WERI-Rb-1 (cell line): Measurements from ENCODE around the gene C10orf143.
"Not testable (repeated sequence)": the region's sequence is repeated elsewhere in the genome, so short reads cannot be mapped to it uniquely, and the experiment has no call there.

Experiments
- DNase-seq: peaks from one replicate; pipeline ENCODE4 v3.0.0-alpha.2; 2020
- H3K27ac ChIP-seq: fragments of 250-450 bp; sonication (Bioruptor Pico); 2 replicates; pipeline ENCODE4 v1.5.1; 2020; ENCODE audit warnings: mild to moderate bottlenecking, moderate library complexity
- H3K27me3 ChIP-seq: fragments of 250-450 bp; sonication (Bioruptor Pico); 2 replicates; pipeline ENCODE4 v1.5.1; 2021; ENCODE audit warnings: mild to moderate bottlenecking, low read depth, moderate library complexity; ENCODE audit not compliant: insufficient read depth, severe bottlenecking
- H3K36me3 ChIP-seq: fragments of 250-450 bp; sonication (Bioruptor Pico); 2 replicates; pipeline ENCODE4 v1.5.1; 2020; ENCODE audit warnings: mild to moderate bottlenecking, moderate library complexity
- H3K4me3 ChIP-seq: 2 replicates; pipeline ENCODE4 v1.5.1; 2011; ENCODE audit warnings: low read depth, mild to moderate bottlenecking, control low read depth, low read length
- H3K9me3 ChIP-seq: fragments of 250-450 bp; sonication (Bioruptor Pico); 2 replicates; pipeline ENCODE4 v1.5.1; 2021; ENCODE audit warnings: mild to moderate bottlenecking, moderate library complexity; ENCODE audit not compliant: severe bottlenecking
- TF ChIP-seq, protein P1 (sequence below): IDR thresholded peaks from 2 replicates; pipeline ENCODE4 v1.5.1; 2011; ENCODE audit warnings: low read depth, mild to moderate bottlenecking, control low read depth, inconsistent platforms, low read length

Gene C10orf143

GRCh38 chr10:130025811-130026485 is 84.7 kb downstream of the C10orf143 start:
- TF ChIP-seq, protein P1, sequence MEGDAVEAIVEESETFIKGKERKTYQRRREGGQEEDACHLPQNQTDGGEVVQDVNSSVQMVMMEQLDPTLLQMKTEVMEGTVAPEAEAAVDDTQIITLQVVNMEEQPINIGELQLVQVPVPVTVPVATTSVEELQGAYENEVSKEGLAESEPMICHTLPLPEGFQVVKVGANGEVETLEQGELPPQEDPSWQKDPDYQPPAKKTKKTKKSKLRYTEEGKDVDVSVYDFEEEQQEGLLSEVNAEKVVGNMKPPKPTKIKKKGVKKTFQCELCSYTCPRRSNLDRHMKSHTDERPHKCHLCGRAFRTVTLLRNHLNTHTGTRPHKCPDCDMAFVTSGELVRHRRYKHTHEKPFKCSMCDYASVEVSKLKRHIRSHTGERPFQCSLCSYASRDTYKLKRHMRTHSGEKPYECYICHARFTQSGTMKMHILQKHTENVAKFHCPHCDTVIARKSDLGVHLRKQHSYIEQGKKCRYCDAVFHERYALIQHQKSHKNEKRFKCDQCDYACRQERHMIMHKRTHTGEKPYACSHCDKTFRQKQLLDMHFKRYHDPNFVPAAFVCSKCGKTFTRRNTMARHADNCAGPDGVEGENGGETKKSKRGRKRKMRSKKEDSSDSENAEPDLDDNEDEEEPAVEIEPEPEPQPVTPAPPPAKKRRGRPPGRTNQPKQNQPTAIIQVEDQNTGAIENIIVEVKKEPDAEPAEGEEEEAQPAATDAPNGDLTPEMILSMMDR, result no peak
- Histone ChIP-seq H3K27ac (no peak overlapping the region), H3K4me3 (no peak overlapping the region), H3K9me3 (peaks cover 4% of the 10 kb centered on the region), H3K36me3 (no peaks in the 10 kb centered on the region), H3K27me3 (no peaks in the 10 kb centered on the region)
- no peak for DNase-seq

- H3K27me3 ChIP-seq, result no peaks in the 10 kb centered on the region
- peaks cover 4% of the 10 kb centered on the region for H3K9me3 ChIP-seq
- H3K4me3 ChIP-seq, result no peak overlapping the region
- DNase-seq, result no peak
- H3K27ac ChIP-seq, result no peak overlapping the region
- no peaks in the 10 kb centered on the region for H3K36me3 ChIP-seq
- TF ChIP-seq, protein P1, result no peak
These were observed 85.3 kb downstream of the C10orf143 start for GRCh38 chr10:130025326-130025725.

DNA sequence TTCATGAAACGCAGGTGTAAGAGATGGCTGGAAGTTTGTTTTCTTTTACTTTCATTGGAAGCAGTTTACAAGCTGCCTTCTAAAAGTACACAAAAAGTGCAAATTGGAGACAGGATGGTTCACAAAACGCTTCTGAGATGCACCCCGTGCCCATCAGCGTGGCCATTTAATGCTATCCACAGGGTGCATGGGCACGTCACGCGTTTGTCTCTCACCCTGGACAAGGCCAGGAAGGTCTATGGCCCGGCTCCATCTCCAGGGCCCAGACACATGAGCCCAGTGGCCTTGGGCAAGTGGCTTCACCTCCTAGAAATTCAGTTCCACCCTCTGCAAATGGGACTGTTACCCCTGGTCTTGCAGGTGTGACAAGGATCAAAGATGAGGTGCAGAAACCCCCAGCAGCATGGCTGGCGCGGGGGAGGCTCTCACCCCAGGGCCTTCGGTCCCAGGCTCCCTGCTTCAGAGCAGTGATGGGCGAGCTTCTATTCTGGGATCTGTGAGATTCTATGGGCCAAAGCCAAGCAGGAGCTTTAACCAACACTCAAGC is 85.8 kb downstream of the C10orf143 start:
- peaks cover 4% of the 10 kb centered on the region for H3K9me3 ChIP-seq
- TF ChIP-seq, protein P1, result no peak
- no peak overlapping the region for H3K27ac ChIP-seq
- no peak overlapping the region for H3K4me3 ChIP-seq
- no peaks in the 10 kb centered on the region for H3K27me3 ChIP-seq
- no peaks in the 10 kb centered on the region for H3K36me3 ChIP-seq
- no peak for DNase-seq

DNA sequence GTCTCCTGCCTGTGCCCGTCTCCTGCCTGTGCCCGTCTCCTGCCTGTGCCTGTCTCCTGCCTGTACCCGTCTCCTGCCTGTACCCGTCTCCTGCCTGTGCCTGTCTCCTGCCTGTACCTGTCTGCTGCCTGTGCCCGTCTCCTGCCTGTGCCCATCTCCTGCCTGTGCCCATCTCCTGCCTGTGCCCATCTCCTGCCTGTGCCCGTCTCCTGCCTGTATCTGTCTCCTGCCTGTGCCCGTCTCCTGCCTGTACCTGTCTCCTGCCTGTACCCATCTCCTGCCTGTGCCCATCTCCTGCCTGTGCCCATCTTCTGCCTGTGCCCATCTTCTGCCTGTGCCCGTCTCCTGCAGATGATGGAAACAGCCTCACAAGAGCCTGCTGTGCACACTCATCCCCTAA is 86.3 kb downstream of the C10orf143 start:
- H3K9me3 ChIP-seq, H3K4me3 ChIP-seq, DNase-seq, H3K27ac ChIP-seq, H3K27me3 ChIP-seq, H3K36me3 ChIP-seq: not testable (repeated sequence)

GRCh38 chr10:130023454-130024230 is 87.0 kb downstream of the C10orf143 start:
- Histone ChIP-seq H3K27me3 (no peaks in the 10 kb centered on the region), H3K36me3 (no peaks in the 10 kb centered on the region), H3K9me3 (no peaks in the 10 kb centered on the region), H3K4me3 (no peak overlapping the region), H3K27ac (no peak overlapping the region; the same call in 1 of the 2 replicates)
- TF ChIP-seq, protein P1, result no peak
- DNase-seq, result no peak
